ENCODE measurements around the gene PDF. TPM values are rescaled to one million over a fixed set of nuclear protein-coding genes. Genes with fewer than 3 reads are reported as not detected.

The PDF gene
- total and polyA plus RNA-seq, 2 donors (not counting 1 experiment from before 2014, with no cell fraction given), result 5.5 to 9.6 TPM

DNA sequence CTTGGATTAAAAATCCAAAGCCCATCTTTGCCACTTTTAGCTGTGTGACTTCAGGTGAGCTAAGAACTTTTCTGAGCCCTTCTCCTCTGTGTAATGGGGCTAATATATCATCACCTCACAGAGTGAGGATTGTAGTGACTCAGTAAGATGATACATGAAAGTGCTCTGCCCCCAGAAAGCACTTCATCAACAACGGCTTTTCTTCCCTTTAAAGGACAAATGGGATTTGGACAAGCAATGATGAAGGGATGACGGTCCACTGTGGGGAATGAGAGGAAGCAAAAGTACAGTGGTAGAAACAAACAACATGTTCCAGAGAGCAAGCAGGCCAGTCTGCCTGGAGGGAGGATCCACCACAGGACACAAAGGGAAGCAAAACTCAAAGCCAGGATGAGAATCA is 35.5 kb upstream of the PDF start:
- intact Hi-C loops (cut with micrococcal nuclease), result no loop called here
- Mint-ChIP-seq H3K9me3 (ENCODE audit: insufficient read depth) (peaks cover 3% of the 10 kb centered on the region), H3K4me1 (peaks cover 13% of the 10 kb centered on the region), H3K4me3 (no peak overlapping the region), H3K27ac (no peak overlapping the region), H3K27me3 (no peaks in the 10 kb centered on the region)
- no peak overlapping the region for H3K4me3 ChIP-seq (ENCODE audit: control extremely low read depth in 1 of 5, extremely low read depth in 1 of 5, insufficient read depth in 1 of 5, low read depth in 2 of 5, low read length in 4 of 5)
- no peak overlapping the region for H3K9ac ChIP-seq (ENCODE audit: low read length)
- peaks cover 3 to 14% of the 10 kb centered on the region in 2 donors for H3K4me1 ChIP-seq (ENCODE audit: control insufficient read depth in 2 of 2, insufficient read depth in 2 of 2, low read length in 2 of 2)
- no peak overlapping the region for H3K27ac ChIP-seq (ENCODE audit: low read length in 2 of 2)
- H3K4me2 ChIP-seq (replicated peaks; ENCODE audit: low read depth, low read length, poor library complexity, severe bottlenecking), result no peak overlapping the region
- peaks cover 16% of the 10 kb centered on the region for H4K20me1 ChIP-seq (ENCODE audit: control insufficient read depth, insufficient read depth, low read length, poor library complexity, severe bottlenecking)
- TF ChIP-seq EZH2 (IDR thresholded peaks at IDR 0.05; ENCODE audit: borderline replicate concordance, insufficient read depth, low read depth, low read length, poor library complexity, severe bottlenecking), result no peak
- TF ChIP-seq, protein P1, sequence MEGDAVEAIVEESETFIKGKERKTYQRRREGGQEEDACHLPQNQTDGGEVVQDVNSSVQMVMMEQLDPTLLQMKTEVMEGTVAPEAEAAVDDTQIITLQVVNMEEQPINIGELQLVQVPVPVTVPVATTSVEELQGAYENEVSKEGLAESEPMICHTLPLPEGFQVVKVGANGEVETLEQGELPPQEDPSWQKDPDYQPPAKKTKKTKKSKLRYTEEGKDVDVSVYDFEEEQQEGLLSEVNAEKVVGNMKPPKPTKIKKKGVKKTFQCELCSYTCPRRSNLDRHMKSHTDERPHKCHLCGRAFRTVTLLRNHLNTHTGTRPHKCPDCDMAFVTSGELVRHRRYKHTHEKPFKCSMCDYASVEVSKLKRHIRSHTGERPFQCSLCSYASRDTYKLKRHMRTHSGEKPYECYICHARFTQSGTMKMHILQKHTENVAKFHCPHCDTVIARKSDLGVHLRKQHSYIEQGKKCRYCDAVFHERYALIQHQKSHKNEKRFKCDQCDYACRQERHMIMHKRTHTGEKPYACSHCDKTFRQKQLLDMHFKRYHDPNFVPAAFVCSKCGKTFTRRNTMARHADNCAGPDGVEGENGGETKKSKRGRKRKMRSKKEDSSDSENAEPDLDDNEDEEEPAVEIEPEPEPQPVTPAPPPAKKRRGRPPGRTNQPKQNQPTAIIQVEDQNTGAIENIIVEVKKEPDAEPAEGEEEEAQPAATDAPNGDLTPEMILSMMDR (IDR thresholded peaks at IDR 0.05), result no peak
- no peaks in the 10 kb centered on the region for H3K9me3 ChIP-seq (ENCODE audit: control extremely low read depth in 1 of 3, control insufficient read depth in 2 of 3, insufficient read depth in 1 of 3, low read length in 2 of 3)
- POLR2A ChIA-PET, result no interaction called here
- CTCF ChIA-PET, result no interaction called here
- ATAC-seq (ENCODE audit: low read depth), result no peak
- 86% methylated on average over 1 of the region's 2 CpGs for WGBS (ENCODE audit: insufficient coverage)
- H3K27me3 ChIP-seq (replicated peaks in 1 of 4; ENCODE audit: control extremely low read depth in 1 of 4, control insufficient read depth in 3 of 4, insufficient read depth in 4 of 4, low read length in 3 of 4), result no peaks in the 10 kb centered on the region
- no peak for DNase-seq
- peaks cover 11% of the 10 kb centered on the region for H3K79me2 ChIP-seq (ENCODE audit: control insufficient read depth, insufficient read depth, low read length)
- peaks cover 3 to 59% of the 10 kb centered on the region in 2 experiments for H3K36me3 ChIP-seq (replicated peaks in 1 of 2; ENCODE audit: control extremely low read depth in 1 of 2, control insufficient read depth in 1 of 2, extremely low read depth in 1 of 2, insufficient read depth in 2 of 2, low read length in 1 of 2)
- no peak overlapping the region for H2AFZ ChIP-seq (ENCODE audit: insufficient read depth, low read depth, low read length, poor library complexity, severe bottlenecking)

DNA sequence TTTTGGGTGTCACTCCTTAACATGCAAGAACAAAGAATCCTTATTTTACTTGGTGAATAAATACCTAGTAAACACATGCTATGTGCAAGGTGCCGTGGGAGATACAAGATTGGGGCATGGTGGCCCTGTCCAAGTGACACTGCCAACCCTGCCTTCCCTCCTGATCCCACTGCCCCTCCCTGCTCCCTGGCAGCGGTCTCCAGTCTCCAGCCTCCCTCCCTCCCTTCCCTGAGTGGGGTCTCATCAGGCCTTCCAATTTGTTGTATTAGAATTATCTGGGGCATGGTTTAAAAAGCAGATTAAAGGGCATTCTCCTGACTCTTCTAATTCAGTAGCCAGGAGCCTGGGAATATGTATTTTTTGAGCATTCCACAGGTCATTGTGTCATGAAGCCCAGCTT is 33.7 kb upstream of the PDF start:
- Histone ChIP-seq H3K27ac (ENCODE audit: low read length in 2 of 2) (no peak overlapping the region), H3K9ac (ENCODE audit: low read length) (no peak overlapping the region), H3K79me2 (ENCODE audit: control insufficient read depth, insufficient read depth, low read length) (peaks cover 8% of the 10 kb centered on the region), H3K4me1 (ENCODE audit: control insufficient read depth in 2 of 2, insufficient read depth in 2 of 2, low read length in 2 of 2) (no peaks in the 10 kb centered on the region), H4K20me1 (ENCODE audit: control insufficient read depth, insufficient read depth, low read length, poor library complexity, severe bottlenecking) (peaks cover 16% of the 10 kb centered on the region), H3K36me3 (replicated peaks in 1 of 2; ENCODE audit: control extremely low read depth in 1 of 2, control insufficient read depth in 1 of 2, extremely low read depth in 1 of 2, insufficient read depth in 2 of 2, low read length in 1 of 2) (peaks cover 3 to 53% of the 10 kb centered on the region in 2 experiments), H3K4me3 (ENCODE audit: control extremely low read depth in 1 of 5, extremely low read depth in 1 of 5, insufficient read depth in 1 of 5, low read depth in 2 of 5, low read length in 4 of 5) (no peak overlapping the region), H3K4me2 (replicated peaks; ENCODE audit: low read depth, low read length, poor library complexity, severe bottlenecking) (no peak overlapping the region), H3K9me3 (ENCODE audit: control extremely low read depth in 1 of 3, control insufficient read depth in 2 of 3, insufficient read depth in 1 of 3, low read length in 2 of 3) (no peaks in the 10 kb centered on the region), H2AFZ (ENCODE audit: insufficient read depth, low read depth, low read length, poor library complexity, severe bottlenecking) (no peak overlapping the region), H3K27me3 (replicated peaks in 1 of 4; ENCODE audit: control extremely low read depth in 1 of 4, control insufficient read depth in 3 of 4, insufficient read depth in 4 of 4, low read length in 3 of 4) (no peaks in the 10 kb centered on the region)
- H3K4me1 Mint-ChIP-seq, result peaks cover 1% of the 10 kb centered on the region
- WGBS (ENCODE audit: insufficient coverage), result no CpG with 5 or more reads among the region's 2 CpGs
- no peaks in the 10 kb centered on the region for H3K27me3 Mint-ChIP-seq
- ChIA-PET POLR2A (interaction anchor here (0.6 kb wide), 1 partner anchor 10 kb away, joined by 4 read pairs; no protein-coding TSS in a partner anchor), CTCF (no interaction called here)
- DNase-seq (no peak), ATAC-seq (ENCODE audit: low read depth) (no peak)
- peak overlapping the region; percentile 1 for H3K27ac Mint-ChIP-seq
- no peak overlapping the region for H3K4me3 Mint-ChIP-seq
- no peaks in the 10 kb centered on the region for H3K9me3 Mint-ChIP-seq (ENCODE audit: insufficient read depth)
- intact Hi-C loops (cut with micrococcal nuclease), result no loop called here
- TF ChIP-seq, protein P1 (IDR thresholded peaks at IDR 0.05), result no peak
- TF ChIP-seq EZH2 (IDR thresholded peaks at IDR 0.05; ENCODE audit: borderline replicate concordance, insufficient read depth, low read depth, low read length, poor library complexity, severe bottlenecking), result no peak

All from B cell (primary cell).